Esophagus squamous epithelium (tissue), 4 donors: ENCODE results near the gene IRAK4.

ENCODE experiments used
- POLR2A ChIP-seq, 4 donors: fragments of 450-650 bp; IDR thresholded peaks; one replicate each; pipeline ENCODE4 v1.6.1; 2017; ENCODE audit warnings: antibody characterized with exemption in 4 of 4, mild to moderate bottlenecking in 4 of 4, moderate library complexity in 3 of 4
- TF ChIP-seq, protein P1 (sequence below), 6 experiments: fragments of 450-650 bp in 4 of 6; fragments of 200-600 bp in 2 of 6; sonication (generic) in 2 of 6; IDR thresholded peaks; one replicate each; pipeline ENCODE4 v1.5.1; 2016 to 2019; ENCODE audit warnings: antibody characterized with exemption in 6 of 6, mild to moderate bottlenecking in 4 of 6, moderate library complexity in 4 of 6

DNA sequence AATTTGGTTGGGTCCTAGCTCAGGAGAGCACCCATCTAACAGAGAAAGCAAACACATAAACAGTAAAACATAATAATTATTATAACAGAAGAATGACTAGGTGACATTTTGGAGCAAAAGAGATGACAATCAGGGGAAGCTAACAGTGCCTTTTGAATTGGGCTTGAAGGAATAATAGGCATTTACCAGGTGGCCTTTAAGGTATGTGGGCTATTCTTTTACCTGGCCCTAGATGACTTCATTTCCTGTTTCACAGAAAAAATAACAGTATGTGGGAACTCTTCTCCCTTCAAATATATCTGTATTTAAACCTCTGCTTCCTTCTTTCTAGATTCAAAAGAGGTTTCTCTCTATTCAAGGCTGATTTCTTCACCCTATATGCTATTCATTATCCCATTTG, 3.8 kb downstream of the IRAK4 start:
- TF ChIP-seq, protein P1, sequence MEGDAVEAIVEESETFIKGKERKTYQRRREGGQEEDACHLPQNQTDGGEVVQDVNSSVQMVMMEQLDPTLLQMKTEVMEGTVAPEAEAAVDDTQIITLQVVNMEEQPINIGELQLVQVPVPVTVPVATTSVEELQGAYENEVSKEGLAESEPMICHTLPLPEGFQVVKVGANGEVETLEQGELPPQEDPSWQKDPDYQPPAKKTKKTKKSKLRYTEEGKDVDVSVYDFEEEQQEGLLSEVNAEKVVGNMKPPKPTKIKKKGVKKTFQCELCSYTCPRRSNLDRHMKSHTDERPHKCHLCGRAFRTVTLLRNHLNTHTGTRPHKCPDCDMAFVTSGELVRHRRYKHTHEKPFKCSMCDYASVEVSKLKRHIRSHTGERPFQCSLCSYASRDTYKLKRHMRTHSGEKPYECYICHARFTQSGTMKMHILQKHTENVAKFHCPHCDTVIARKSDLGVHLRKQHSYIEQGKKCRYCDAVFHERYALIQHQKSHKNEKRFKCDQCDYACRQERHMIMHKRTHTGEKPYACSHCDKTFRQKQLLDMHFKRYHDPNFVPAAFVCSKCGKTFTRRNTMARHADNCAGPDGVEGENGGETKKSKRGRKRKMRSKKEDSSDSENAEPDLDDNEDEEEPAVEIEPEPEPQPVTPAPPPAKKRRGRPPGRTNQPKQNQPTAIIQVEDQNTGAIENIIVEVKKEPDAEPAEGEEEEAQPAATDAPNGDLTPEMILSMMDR (IDR thresholded peaks at IDR 0.05): no peak
- no peak for TF ChIP-seq POLR2A (IDR thresholded peaks at IDR 0.05)
